HG03108 (cell line): ENCODE measurements around the gene SPHK1.

ENCODE experiments used
- ATAC-seq: cut with Tn5 transposase; IDR thresholded peaks from one replicate; pipeline ENCODE4 v1.9.1; 2021; ENCODE audit warnings: moderate library complexity; ENCODE audit not compliant: unreplicated experiment

SPHK1 gene

DNA sequence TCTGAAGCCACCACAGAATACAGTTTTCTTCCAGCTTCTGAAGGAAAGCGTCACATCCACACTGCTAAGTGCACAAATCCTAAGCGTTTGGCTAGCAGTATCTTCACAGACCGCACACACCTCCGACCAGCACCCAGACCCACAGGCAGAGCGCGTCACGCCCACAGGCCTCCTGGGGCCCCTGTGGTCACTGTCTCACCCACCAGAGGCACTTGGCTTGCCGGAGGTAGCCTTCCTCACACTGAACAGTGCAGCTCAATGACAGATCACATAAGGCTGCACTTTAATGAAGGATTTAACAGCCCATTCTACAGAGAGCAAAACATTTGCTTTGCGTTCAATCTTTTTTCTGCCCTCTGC is 21.2 kb downstream of the SPHK1 start:
- ATAC-seq = no peak

DNA sequence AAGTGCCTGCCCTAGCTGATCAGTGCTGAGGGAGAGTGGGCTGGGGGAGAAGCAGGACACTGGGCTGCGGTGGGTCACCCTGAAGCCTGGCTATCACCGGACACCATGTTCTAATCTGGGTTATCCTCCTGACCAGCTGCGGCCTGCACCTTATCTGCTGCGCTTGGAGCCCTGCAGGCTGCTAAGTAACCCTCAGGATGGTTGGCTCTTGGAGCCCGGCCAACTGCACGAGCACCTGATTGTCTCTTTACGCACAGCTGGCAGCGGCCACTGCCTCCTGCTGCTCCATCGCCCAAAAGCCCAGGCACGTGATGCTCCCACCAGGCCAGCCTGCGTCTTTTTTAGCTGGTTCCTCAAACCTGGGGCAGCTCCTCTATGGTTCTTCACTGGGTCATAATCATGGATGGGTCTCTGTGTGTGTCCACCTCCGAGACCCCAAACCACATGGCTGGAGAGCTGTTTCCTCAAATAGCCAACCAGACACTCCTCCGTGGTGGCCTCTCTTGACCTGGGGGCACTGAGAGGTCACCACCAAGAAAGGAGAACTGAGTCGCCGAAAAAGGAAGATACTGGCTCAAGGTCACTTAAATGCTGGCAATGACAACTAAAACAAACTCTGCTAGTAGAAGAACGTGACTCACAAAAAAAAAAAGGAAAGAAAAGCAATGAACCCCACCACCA is 21.7 kb downstream of the SPHK1 start:
- no peak for ATAC-seq

- ATAC-seq = no peak
These were observed 23.1 kb downstream of the SPHK1 start for GRCh38 chr17:76407509-76407908.

GRCh38 chr17:76408037-76408849 is 23.8 kb downstream of the SPHK1 start:
- no peak for ATAC-seq

- ATAC-seq = no peak
These were observed 26.0 kb downstream of the SPHK1 start for GRCh38 chr17:76410328-76410965.

DNA sequence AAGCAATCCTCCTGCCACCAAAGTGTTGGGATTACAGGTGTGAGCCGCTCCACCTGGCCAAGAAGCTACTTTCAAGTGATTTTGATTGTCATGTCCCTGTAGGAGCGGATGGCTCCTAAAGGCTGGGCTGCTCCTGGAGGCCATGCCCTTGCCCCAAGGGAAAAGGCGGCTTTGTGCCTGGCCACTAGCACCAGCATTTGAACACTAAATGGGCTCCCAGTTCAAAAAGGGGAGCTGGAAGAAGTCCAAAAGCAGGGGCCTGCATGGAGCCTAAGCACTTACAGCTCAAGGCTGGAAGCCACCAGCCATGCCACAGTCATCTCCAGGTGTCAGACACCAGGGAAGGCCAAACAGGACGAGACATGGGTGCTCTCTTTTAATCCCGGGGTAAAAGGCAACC is 26.8 kb downstream of the SPHK1 start:
- ATAC-seq = no peak

DNA sequence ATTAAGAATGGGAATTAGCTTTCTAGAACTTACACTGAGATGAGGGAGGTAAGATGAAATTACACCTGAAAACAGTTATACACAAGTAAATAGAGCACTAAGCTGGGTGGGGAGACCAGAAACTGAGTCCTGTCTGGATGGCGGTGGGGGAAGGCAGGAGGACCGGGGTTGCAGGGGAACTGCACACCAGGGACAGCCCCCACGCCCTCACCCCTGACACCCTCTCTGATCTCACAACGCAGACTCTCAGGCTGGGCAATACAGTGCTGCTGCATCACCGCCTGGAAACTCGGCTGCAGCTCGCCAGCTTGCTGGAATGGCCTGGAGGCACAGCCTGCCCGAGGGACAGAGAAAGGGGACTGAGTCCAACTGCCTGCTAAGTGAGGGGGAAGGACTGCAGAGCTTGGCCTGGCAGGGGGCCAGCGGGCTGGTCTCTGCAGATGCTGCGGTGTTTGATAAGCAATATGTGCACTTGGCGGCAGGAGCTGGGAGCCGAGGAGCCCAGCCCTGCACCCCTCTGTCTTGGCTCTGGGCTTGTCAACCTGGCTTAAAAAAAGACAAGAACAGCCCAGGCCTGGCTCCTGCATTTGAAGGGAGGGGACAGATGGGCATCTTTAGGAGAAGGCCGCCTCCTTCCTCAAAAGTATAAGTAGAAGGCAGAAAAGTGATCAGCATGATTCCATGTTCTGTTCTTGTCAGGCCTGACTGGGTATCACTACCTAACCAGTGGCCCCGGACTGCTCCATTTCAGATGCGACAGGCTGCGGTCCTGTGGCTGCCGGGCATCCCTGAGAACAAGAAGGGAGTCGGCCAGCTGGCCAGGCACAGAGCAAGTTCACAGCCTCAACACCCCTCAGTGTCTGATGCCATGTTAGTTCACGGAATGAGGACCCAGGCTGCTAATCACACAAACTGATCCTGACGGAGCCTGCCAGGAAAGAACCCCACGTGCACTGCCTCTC is 30.2 kb downstream of the SPHK1 start:
- no peak for ATAC-seq

DNA sequence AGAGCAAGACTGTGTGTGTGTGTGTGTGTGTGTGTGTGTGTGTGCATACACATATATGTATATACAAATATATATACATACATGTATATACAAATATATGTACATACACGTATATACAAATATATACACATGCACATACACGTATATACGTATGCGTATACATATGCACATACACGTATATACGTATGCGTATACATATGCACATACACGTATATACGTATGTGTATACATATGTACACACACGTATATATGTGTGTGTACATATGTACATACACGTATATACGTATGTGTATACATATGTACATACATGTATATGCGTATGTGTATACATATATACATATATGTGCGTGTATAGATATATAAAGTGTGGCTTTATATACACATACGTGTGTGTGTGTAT is 31.4 kb downstream of the SPHK1 start:
- no peak for ATAC-seq

- no peak for ATAC-seq
These were observed 32.0 kb downstream of the SPHK1 start for GRCh38 chr17:76416457-76416856.

DNA sequence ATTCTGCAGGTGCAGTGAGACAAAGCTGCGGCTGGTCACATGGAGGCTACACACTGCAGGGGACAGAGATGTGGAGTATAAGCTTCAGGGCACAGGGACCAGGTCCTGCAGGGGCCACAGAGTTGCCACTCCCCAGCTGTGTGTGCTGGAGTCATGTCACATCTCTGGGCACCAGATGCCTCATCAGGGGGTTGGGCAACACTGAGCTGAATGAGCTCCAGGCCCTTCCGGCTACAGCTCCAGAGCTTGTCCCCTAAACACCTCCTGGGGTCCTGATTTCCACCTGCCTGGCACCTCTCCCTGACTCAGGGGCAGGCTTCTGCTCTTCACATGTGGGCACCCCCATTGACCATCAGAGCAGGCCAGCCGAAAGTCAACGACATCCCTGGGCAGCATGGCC is 32.5 kb downstream of the SPHK1 start:
- no peak for ATAC-seq

- no peak for ATAC-seq
These were observed 33.2 kb downstream of the SPHK1 start for GRCh38 chr17:76417499-76418143.

DNA sequence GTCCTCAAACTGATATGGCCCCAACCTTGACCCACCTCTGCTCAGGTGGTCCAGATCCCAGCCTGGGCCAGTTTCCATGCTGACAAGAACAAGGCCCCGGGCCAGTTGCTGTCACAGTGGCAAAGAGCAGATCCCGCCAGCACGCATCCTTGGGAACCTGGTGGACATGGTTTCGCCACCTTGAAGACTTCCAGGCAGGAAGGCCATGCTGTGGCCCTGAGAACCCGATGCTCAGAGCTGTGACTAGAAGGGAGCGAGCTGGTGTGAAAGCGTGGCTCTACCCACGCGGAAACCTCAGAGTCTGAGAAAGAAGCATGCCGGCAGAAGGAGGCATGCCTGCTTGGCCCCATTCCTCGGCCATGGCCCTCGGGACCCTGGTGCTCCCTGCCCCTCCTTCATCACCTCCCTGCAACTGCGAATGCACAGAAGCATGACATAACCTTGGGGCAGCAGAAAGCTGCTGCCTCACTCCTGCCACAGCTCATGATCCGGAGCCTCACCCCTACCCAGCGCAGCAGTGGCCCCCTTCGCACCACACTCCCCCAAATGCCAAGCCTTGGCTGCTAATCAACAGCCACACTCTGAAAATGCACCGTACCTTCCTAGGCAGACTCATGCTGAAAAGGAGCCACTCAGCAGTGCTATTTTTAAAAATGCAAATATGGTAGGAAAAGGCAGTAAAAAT is 35.3 kb downstream of the SPHK1 start:
- ATAC-seq = no peak

DNA sequence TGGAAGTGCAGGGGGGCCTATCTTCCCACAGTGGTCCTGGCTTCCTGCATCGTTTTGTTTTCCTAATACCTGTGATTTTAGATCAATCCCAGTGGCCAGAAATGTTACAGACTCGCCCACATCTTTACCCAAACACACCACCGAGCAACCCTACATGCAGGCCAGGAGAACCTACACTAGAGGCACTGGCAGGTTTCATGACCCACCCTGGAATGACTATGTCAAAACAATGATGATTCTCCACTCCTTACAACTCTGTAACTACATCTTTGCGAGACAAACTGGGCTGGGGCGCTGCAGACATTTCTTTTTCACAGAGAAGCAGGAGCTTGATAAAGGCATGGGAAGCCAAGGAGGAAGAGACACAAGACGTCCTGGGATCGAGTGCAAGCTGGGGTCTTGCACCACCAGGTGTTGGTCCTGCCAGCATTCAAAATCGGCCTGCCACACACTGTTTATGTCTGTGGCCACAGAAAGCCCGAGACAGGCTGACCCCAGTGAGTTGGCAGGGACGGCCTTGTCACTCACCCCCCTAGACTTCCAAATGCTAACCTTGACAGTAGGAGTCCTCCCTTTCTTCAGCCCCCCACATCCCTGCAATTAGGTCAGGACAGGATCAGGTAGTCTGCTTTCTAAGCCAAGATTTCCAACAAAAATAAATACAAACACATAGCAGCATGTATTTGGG is 36.1 kb downstream of the SPHK1 start:
- ATAC-seq = no peak

GRCh38 chr17:76421044-76421407 is 36.6 kb downstream of the SPHK1 start:
- ATAC-seq = no peak

- no peak for ATAC-seq
These were observed 38.0 kb downstream of the SPHK1 start for GRCh38 chr17:76422406-76422805.

GRCh38 chr17:76422860-76423259 is 38.5 kb downstream of the SPHK1 start:
- ATAC-seq = no peak

GRCh38 chr17:76426853-76427252 is 42.4 kb downstream of the SPHK1 start:
- no peak for ATAC-seq

DNA sequence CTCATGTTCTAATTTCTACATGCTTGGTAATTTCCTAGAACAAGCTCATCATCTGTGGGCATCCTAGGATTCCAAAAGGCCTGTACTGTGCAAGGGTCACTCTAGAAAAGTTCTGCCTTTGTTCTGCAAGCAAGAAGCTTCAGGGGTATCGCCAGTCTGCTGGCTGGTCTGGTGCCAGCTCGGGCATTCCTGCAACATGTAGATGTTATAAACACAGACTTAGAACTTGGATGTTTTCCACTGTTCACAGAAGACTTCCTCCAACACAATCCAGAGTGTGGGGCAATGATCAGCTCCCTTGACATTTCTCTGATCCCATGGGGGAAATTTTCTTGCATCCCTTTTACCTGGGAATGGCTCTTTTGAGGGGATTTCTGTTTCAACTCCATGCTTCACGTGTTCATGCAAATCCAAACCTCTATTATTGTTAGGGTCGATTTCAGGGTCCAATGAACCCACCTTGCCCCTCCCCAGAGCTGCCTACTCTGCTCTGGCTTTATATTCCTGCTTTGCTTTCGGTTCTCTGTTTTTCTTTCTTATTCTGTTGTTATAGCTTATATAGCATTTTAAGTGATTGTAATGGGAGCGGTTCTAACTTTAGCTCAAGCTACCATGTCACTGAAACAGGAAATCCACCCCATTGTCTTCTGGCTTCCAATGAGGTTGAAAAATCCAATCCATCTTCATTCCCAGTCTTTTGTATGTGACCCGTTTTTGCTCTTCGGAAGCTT is 43.3 kb downstream of the SPHK1 start:
- no peak for ATAC-seq

GRCh38 chr17:76428511-76428910 is 44.1 kb downstream of the SPHK1 start:
- no peak for ATAC-seq
